ENCODE results near the gene DUSP18.
"Not testable (repeated sequence)": the region's sequence is repeated elsewhere in the genome, so short reads cannot be mapped to it uniquely, and the experiment has no call there.

DUSP18 gene

DNA sequence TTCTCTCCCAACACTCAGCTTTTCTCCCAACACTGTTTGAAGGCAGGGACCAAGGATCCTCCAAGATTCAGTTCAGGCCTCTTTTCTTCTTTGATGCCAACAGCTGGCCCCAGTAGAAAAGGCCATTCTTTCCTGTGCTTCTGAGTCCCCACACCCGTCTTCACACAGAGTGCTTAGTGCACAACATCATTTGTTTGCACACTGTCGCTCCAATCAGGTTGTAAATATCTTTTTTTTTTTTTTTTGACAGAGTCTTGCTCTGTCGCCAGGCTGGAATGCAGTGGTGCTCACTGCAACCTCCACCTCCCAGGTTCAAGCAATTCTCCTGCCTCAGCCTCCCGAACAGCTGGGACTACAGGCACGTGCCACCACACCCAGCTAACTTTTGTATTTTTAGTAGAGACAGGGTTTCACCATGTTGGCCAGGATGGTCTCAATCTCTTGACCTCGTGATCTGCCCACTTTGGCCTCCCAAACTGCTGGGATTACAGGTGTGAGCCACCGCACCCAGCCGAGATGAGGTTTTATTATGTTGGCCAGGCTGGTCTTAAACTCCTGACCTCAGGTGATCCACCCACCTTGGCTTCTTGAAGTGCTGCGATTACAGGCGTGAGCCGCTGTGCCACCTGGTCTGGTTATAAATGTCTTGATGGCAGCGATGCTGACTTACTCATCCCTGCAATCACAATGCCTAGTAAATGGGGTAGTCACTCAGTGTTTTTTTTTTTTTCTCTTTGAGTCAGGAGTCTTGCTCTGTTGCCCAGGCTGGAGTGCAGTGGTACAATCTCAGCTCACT is 12.4 kb upstream of the DUSP18 start:
- in situ Hi-C loops (cut with MboI; ENCODE audit: low sequenced_read_pairs): not testable (repeated sequence)

DNA sequence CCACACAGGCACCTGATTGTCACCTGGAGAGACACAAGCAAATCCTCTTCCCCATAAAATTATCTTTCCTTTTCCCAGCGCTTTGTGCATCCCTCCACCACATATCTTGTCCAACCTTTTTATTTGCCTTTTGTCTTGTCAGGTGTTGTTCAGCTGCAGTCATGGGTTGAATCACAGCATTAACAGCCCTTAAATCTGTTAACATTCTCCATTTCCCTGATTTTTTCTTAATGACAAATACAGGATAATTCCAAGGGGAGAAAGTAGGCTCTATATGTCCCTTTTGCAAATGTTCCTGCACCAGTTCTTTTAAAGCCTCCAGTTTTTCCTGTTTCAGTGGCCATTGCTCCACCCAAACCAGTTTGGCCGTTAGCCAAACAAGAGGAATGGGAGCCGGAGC is 8.9 kb upstream of the DUSP18 start:
- in situ Hi-C loops (cut with MboI; ENCODE audit: low sequenced_read_pairs): not testable (repeated sequence)

DNA sequence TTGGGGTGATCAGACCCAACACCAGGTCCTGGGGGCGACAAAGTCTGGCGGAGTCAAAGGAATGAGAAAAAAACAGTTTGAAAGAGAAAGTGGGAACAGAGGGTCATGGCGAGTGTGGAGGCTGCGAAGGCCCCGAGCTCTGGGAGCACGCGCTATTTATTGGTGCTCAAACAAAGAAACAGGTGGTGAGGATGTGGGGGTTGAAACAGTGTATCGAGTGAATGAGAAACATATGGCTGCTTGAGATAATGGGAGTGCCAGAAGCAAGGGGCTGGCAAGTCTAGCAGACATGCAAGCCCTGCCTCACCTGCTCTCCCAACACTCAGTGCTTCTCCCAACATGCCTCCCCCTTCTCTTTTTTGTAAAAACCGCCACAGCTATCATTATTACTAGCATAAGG is 7.8 kb upstream of the DUSP18 start:
- in situ Hi-C loops (cut with MboI; ENCODE audit: low sequenced_read_pairs): no loop called here

DNA sequence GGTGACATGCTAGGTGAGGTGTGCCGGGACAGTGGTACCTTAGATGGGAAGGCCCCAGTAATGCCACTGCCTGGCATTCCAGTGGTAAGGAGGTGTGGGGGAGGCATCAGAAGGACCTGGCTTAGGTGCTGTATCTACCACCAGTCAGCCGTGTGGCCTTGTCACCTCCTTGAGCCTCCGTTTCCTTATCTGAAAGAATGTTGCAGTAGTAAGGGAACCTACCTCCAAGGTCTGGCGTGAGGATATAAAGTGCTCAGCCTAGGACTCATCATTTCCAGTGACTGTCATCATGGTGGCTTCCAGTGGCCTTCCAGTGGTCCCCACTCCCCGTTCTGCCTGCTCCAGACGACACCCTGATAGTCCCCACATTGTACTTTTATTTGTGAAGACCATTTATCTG is 6.8 kb upstream of the DUSP18 start:
- in situ Hi-C loops (cut with MboI; ENCODE audit: low sequenced_read_pairs): no loop called here

DNA sequence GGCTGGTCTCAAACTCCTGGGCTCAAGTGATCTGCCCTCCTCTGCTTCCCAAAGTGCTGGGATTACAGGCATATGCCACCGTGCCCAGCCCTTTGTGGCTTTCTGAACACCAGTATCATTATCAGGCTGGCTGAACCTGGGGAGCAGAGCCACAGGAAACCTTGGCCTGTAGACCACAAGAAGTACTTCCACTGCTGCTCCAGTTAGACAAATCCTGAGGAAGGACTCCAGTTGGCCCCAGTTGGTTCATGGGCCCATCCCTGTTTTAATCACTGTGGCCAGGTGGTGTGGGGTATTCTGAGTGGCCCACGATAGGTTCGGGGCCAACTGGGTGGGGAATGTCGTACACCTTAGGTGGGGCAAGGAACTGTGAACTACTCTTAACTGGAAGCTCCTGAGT is 5.5 kb upstream of the DUSP18 start:
- in situ Hi-C loops (cut with MboI; ENCODE audit: low sequenced_read_pairs): no loop called here

DNA sequence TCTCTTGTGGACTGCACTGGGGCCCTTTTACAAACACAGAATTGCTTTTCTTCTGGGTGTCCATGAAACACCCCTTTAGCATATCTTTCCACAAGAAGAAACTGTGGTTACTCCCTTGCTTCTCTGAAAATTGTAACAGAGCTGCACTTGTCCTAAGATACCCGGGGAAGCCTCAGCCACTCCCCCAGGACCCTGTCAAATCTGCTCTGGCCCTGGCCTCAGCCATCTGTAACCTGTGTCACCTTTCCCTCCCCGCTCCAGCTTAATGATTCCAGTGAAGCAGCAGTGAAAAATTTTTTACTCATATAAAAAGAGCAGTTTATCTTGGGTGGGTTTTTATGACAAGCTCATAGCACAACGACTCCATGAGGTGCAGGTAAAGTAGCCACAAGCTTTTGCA is 3.4 kb upstream of the DUSP18 start:
- in situ Hi-C loops (cut with MboI; ENCODE audit: low sequenced_read_pairs): no loop called here

DNA sequence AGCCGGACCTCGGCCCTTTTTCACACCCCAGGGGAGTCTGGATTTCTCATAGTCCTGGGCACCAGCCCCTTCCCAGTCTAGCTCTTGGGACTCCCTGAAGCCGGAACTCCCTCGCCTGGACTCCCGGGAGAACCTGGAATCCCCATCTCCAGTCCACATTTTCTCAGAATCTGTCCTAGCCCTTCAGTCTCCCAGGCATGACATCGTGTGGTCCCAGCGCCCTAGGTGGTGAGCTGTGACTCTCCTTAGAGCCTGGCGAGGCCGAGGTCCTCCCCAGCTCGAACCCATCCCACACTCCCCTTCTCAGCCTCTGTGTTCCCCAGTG is 673 bp upstream of the DUSP18 start:
- in situ Hi-C loops (cut with MboI; ENCODE audit: low sequenced_read_pairs): no loop called here

DNA sequence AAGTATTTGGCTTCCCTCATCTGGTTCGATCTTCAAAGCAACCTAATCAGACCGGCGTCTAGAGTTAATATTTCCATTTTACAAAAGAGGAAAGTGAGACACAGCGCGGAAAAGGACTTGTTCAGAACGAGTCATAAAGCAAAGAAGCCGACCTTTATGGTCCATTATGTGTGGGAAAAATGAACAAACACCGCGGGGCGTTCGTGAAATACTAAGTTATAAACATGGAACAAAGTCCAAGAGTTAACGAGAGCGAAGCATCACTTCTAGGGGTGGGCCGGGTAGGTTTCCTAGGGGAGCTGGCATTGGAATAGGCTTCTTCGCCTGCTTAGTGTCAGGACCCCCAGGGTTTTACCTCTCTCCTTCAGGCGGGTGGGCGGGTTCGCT is 575 bp downstream of the DUSP18 start:
- in situ Hi-C loops (cut with MboI; ENCODE audit: low sequenced_read_pairs): no loop called here

DNA sequence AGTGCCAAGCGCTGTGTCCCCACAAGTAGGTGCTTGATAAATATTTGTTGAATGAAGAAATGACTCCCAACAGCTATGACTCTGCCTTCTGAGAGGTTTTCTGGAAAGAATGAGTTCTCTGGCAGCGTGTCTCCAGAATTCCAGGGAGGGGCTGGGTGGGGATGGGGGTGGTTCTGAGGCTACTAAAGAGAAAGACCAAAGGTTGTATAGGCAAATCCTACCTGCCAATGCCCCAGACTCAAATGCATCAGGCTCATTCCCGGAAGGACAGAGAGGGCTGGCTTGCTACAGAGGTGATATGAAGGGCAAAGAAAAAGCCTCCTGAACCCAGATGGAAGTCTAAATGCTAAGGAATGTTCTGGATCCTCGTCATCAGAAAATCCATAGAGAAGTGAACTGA is 1.9 kb downstream of the DUSP18 start:
- in situ Hi-C loops (cut with MboI; ENCODE audit: low sequenced_read_pairs): no loop called here

DNA sequence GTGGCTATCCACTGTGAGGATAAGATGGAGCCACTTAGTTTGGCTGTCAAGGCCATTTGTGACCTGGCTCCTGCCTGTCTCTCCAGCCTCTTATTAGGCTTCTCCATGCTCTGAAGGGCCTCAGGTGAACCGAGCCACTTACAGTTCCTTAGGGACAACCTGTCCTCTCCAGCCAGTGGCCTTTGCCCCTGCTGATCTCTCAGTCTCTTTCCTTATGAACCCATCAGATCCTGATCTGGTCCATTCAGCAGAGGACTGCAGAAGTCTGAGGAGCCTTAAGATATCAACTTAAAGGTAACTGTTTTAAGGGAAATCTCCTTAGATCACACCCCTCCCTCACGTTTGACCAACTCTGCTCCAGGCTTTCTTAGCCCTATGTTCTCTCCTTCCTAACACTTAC is 2.4 kb downstream of the DUSP18 start:
- in situ Hi-C loops (cut with MboI; ENCODE audit: low sequenced_read_pairs): no loop called here

DNA sequence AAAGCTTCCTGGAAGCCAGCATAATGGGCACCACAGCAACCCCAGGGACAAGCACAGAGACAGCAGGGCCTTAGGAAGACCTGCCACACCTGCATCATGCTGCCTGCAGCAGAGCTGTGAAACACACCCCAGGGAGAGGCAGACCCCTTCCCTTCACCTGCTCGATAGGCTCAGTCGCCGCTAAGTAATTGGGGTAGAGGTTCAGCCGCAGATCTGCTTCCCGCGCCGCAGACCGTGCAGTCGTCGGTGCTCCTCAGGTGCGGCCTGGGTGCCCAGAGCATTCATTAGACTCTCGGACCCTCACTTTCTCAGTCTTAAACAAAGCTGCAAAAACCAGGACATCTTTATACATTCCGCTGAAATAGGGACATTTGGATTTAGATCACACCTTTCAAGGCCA is 2.9 kb downstream of the DUSP18 start:
- in situ Hi-C loops (cut with MboI; ENCODE audit: low sequenced_read_pairs): no loop called here

DNA sequence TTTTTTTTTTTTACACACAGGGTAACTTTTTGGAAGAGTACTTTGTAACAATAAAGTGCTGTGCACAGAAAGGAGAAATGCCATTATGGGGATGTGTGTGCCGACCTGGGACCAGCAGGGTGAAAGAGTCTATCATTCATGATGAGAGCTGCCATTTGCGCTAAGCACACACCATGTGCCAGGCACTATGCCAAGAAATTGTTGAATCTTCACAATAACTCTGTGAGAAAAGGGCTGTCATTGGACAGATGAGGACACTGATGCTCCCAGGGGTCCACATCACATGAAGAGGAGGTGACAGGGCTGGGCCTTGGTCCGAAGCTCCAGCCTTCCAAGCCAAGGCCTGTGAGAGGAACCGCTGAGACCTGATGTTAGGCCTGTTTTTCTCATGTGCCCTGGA is 5.6 kb downstream of the DUSP18 start:
- in situ Hi-C loops (cut with MboI; ENCODE audit: low sequenced_read_pairs): no loop called here

DNA sequence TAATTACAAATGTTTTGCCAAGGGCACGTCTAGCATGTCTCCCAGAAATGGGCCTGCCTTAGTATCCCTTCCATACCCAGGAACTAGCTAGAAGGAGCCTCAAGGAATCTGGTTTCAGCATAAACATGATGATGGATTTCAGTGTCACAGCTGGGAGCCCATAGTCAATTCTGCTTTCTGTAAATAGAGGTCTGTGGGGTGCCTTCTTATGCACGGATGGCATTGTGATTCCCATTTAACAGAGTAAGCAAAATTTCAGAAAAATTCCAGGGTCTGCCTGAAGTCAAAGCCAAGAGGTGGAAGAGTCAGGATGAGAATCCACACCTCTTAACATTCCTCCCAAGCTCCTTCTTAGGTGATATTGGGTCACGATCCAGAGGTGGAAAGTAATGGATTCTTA is 12.1 kb downstream of the DUSP18 start:
- in situ Hi-C loops (cut with MboI; ENCODE audit: low sequenced_read_pairs): no loop called here

DNA sequence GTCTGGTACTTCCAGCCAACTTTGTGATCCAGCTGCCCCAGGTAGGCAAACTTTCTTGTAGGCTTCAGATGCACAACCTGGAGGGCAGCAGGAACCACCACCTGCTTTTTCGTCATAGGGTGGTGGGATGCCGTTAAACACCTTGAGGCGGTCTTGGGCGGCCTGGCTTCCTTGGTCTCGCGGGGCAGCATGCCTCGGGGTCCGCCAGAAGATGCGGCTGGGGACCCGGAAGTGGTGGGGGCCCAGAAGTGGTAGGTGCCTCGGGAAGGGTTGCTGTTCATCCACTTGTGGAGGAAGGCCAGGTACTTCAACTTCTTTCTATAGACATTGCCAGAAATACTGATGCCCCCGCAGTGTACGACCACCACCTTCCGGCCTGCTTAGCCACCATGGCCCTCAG is 13.3 kb downstream of the DUSP18 start:
- in situ Hi-C loops (cut with MboI; ENCODE audit: low sequenced_read_pairs): no loop called here

DNA sequence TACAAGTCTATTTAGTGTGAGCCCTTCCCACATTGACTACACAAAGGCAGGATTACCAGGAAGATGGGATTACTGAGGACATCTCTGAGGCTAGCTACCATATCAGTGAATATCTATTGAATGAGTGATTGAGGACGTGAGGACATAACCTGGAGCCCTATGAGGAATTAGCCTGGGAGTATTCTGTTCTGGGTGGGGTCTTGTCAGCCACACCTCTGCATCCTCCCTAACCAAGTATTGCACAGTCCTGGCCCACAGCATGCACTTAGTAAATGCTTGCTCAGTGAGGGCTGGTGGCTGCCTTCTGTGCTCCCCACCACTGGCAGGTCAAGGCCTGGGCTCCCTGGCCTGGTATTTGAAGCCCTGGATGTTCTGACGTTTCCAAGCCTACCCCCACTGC is 14.8 kb downstream of the DUSP18 start:
- in situ Hi-C loops (cut with MboI; ENCODE audit: low sequenced_read_pairs): no loop called here

DNA sequence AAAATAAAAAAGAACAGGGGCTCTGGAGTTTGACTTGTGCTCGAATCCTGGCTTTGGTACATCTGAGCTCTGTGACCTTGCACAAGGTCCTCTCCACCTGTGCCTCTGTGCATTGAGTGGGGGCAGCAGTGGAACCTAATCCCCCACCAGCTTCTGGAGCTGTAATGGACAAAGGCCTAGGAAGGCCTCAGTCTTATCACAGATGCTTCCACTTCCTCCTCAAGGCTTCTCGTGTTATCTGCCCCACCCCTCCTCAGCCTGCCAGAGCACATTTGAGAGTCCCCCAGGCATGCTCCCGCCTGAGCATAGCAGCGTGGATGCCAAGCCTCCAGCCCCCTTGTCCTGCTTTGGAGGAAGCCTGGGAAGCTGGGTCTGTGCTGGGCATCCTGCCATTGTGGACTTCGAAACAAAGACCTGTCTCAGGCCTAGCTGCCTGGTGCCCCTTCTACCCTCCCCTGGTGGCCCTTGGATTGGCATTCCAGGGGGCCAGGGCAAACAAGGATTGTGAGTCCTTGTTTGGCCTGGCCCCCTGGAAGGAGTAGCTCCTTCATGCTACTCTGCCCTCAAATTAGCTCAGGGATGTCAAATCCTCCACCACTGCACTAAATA is 17.1 kb downstream of the DUSP18 start:
- in situ Hi-C loops (cut with MboI; ENCODE audit: low sequenced_read_pairs): no loop called here

DNA sequence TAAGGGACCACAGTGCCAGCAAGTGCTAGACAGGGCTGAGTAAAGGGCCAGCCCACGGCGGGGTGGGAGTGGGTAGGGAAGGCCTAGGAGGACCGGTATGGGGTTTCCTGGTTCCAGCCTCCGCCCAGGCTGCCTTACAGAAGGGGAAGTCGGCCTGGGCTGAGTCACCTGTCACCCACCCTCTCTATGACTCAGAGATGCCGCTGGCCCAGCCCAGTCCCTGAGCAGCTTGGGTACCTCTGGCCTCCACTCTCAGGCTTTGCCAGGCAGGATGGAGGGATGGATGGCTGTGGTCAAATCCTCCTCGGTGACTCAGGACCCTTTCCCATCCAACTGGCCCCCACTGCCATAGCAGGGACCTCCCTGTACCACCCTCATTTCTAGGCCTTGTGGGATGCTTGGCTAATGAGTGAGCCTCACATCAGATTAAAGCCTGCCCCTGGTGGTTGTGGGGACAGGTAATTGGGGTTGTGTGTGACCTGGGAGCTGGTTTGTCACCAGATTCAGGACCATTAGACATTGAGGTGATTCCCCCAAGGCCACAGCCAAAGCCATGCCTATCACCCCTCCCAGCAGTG is 18.2 kb downstream of the DUSP18 start:
- in situ Hi-C loops (cut with MboI; ENCODE audit: low sequenced_read_pairs): no loop called here

DNA sequence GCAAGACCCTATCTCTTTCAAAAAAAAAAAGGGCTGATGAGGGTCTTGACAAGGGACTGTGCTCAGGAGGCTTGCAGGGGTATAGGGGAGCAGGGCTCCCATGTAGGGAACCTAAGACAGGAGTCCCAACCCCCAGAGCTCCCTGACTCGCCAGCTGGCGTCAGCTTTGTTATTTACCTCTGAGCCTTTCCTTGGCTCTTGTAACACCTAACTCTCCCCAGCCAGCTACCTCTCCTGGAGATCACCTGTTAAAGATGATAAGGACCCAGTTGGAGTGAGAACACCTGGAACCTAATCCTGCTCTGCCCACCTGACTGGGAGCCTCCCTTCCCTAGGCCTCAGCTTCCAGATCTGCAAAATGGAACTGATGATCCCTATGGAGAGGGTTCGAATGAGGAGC is 18.9 kb downstream of the DUSP18 start:
- in situ Hi-C loops (cut with MboI; ENCODE audit: low sequenced_read_pairs): no loop called here

DNA sequence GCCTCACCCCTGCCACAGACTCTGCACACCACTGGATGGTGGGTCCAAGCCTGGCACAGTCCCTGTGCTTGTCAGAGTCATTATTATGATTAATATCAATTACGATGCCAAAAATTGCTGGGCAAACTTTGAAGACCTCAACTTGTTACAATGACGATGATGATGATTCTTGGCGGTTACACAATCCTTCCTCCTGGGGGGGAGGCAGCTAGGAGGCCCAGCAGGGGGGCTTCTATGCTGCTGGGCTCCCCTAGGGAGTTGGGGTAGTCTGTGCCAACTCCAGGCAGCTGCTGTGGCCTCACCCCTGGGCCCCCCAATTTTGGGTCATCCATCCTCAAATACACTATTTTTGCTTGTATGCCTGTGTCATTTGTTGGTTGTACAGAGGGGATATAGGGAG is 20.1 kb downstream of the DUSP18 start:
- in situ Hi-C loops (cut with MboI; ENCODE audit: low sequenced_read_pairs): no loop called here

DNA sequence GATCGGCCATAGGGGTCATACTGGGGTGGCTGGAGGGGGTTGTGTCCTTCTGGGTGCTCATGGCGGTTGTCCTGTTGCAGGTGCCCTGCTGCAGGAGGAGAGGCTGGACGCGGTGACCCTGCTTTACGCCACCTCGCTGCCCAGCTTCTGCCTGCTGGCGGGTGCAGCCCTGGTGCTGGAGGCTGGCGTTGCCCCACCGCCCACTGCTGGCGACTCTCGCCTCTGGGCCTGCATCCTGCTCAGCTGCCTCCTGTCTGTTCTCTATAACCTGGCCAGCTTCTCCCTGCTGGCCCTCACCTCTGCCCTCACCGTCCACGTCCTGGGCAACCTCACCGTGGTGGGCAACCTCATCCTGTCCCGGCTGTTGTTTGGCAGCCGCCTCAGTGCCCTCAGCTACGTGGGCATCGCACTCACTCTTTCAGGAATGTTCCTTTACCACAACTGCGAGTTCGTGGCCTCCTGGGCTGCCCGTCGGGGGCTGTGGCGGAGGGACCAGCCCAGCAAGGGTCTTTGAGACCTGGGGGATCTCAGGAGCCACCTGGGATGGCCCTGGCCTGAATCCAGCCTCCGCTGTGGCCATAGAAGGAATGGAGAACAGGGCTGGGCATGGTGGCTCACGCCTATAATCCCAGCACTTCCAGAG is 21.0 kb downstream of the DUSP18 start:
- in situ Hi-C loops (cut with MboI; ENCODE audit: low sequenced_read_pairs): no loop called here

DNA sequence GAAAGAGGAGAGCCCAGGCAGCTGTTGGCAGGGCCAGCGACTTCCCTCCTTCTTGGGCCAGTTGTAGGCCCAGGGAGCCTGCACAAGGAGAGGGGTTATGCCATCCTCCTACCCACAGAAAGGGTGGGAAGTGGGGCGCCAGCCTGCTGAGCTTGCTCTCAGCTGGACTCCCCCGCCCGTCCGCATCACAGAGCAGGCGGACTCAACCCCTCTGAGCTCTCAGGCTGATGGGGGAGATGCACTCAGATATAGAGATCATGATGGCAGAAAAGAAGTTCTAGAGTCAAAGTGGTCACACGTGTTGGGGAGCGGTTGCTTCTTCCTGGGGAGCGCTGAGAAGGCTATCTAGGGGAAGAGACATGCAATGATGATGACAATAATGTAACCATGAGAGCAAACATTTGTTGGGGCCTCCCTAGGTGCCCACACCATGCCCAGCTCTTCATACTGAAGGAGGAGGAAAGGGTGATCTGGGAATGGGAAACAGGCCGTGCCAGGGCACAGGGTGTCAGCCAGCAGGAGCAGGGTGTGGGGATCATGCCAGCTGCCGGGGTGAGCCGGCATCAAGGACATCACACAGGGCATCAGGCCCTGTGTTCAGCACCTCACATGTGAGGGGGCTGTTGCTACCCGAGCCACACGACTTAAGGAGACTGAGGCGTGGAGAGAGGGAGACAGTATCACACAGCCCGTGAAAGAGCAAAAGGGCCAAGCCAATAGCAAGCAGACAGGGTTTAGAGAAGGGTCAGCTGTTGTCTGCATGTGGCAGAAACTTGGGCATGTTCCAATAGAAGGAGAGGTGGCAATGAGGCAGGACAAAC is 24.4 kb downstream of the DUSP18 start:
- in situ Hi-C loops (cut with MboI; ENCODE audit: low sequenced_read_pairs): no loop called here
